Kidney epithelial cell (primary cell): Measurements from ENCODE around the gene IL11RA. TPM values are rescaled to one million over a fixed set of nuclear protein-coding genes. Genes with fewer than 3 reads are reported as not detected.

Source experiments
- DNase-seq: peaks from one replicate; pipeline ENCODE4 v3.0.0-alpha.2; 2010; ENCODE audit warnings: low read depth
- H3K27me3 ChIP-seq: 2 replicates; pipeline ENCODE4 v1.6.0; 2011; ENCODE audit warnings: low read length; ENCODE audit not compliant: control insufficient read depth, insufficient read depth
- H3K36me3 ChIP-seq: 2 replicates; pipeline ENCODE4 v1.5.1; 2011; ENCODE audit warnings: low read length; ENCODE audit not compliant: control insufficient read depth, insufficient read depth
- H3K4me3 ChIP-seq: 2 replicates; pipeline ENCODE4 v1.5.1; 2011; ENCODE audit warnings: low read depth, mild to moderate bottlenecking, control low read depth, low read length
- total RNA-seq: library from RNA; depleted of rRNA; stranded (reverse); fragments of >200 nt; gene quantifications from 2 replicates; pipeline ENCODE4 v1.2.3, GENCODE V29; 2015
- TF ChIP-seq, protein P1 (sequence below): IDR thresholded peaks from 2 replicates; pipeline ENCODE4 v1.5.1; 2011; ENCODE audit warnings: mild to moderate bottlenecking, moderate library complexity, low read length, control low read depth, inconsistent platforms; ENCODE audit not compliant: insufficient read depth, poor library complexity, severe bottlenecking

The IL11RA gene
- total RNA-seq, 1 donor from 2014 or later = 5.9 TPM

DNA sequence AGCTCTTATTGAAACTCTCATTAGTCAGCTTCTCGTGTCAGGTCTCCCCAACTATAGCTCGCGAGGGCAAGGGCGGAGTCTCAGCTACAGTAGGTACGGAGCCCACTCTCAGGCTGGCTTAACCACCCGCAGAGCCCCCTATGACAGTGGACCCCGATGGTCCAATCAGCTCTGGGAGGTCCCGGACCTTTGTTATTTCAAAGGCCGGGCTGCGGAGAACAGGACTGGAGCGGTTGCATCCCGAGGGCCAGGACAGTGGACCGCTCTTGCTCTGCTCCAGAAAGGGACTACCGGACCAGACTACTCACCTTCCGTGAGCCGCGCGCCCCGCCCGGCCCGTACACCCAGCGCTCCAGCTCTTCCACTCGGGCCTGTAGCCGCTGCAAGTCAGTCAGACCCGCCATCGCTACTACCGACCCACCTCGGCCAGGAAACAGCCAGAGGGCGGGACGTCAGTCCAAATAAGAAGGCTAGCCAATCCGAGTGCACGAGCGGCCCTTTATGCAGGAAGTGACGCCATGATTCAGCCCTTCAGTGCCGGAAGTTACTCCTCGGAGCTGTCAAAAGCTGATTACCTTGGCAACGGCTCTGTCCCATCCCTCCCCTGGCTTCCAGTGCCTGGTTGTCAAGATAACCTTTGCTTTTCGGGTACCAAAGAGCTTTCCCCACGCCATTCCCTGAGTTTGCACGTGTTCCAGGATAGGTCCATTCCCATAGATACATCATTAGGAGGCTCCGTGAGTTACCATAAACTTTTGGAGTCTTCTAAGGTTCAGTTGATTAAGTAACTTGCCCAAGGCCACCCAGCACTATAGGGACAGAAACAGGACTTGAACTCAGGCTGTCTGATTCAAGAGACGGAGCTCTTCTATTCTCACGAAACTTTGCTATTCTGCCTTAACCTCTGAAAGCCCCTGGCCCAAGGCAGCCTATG is 31.7 kb upstream of the IL11RA start, which contains the start of gene DCTN3:
TSS of gene DCTN3 (minus strand) at position 435 of the 934 bp plus-strand sequence. CDS start at position 404, 31 bp downstream.
- H3K27me3 ChIP-seq = peaks cover 27% of the 10 kb centered on the region
- no peaks in the 10 kb centered on the region for H3K36me3 ChIP-seq
- peak within 1 kb of the TSS; percentile 69 for H3K4me3 ChIP-seq
- TF ChIP-seq, protein P1, sequence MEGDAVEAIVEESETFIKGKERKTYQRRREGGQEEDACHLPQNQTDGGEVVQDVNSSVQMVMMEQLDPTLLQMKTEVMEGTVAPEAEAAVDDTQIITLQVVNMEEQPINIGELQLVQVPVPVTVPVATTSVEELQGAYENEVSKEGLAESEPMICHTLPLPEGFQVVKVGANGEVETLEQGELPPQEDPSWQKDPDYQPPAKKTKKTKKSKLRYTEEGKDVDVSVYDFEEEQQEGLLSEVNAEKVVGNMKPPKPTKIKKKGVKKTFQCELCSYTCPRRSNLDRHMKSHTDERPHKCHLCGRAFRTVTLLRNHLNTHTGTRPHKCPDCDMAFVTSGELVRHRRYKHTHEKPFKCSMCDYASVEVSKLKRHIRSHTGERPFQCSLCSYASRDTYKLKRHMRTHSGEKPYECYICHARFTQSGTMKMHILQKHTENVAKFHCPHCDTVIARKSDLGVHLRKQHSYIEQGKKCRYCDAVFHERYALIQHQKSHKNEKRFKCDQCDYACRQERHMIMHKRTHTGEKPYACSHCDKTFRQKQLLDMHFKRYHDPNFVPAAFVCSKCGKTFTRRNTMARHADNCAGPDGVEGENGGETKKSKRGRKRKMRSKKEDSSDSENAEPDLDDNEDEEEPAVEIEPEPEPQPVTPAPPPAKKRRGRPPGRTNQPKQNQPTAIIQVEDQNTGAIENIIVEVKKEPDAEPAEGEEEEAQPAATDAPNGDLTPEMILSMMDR = no peak
- DNase-seq = peak; percentile 90

DNA sequence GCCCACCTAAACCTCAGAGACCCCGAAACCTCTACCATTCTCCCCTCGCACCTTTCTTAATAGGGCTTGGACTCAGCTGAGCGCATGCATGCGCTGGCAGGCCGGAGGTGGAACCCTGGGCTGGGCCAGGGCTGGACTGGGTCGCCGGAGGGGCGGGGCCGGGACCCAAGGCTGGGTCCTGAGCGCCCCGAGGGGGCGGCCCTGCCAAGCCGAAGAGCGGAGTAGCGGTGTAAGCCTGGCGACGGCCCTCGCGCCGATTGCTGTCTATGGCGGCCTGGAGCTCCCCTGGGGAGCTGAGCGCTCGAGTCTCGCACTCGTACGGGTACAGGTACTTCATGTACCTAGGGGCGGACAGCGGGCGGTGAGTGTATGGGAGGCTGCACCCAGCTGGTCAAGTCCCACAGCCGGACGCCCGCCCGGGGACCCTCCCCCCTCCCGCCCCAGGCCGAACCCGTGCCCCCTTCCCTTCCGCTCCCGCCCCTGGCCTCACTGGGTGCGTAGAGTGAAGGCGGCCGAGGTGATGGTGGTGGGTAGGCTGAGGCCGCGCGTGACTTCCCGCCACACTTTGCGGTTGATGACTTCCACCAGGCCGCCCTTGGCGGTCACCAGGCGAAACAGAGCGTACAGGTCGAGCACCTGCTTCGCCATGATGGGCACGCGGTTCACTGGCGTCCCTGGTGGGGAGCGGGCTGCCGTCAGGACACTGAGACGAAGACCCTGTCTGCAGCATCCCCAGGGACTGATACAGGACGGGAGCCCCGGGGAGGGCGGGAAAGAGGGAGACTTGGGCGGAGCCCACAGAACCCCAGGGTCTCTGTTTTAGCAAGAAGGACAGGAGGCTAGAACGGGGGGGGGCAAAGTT is 28.4 kb upstream of the IL11RA start:
- TF ChIP-seq, protein P1 = no peak
- Histone ChIP-seq H3K27me3 (peaks cover 55% of the 10 kb centered on the region), H3K36me3 (no peaks in the 10 kb centered on the region)

DNA sequence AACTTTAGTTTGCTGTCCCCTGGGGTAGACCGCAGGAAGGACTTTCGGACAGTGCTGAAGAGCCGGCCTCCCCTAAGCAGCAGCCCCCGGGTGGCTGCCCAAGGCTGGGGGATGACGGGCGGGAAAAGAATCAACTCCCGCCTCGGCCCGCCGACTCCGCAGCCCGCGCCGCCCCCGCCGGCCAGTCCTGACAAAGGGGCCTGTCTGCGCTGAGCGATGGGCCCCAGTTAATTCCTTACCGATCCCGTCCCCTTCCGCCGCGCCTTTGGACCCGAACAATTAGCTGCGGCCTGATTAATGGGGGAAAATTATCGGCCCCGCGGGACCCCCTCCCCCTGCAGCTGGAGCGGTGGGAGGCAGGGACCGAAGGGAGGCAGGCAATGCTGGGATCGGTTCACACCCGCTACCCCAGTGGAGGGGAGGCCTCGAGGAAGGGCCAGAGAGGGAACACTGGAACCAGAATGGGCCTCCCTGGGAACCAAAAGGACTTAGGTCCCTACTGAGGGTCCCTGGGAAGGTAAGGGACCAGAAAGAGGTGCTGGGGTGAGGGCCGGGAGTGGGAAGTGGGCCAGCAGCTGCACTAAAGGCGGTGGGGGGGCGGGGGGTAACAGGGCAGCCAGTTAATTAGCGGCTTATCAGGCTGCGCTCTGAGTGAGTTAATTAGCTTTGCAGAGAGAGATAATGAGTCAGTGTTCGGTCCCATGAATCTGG is 27.4 kb upstream of the IL11RA start:
- no peak overlapping the region for H3K4me3 ChIP-seq
- no peaks in the 10 kb centered on the region for H3K36me3 ChIP-seq
- no peak for DNase-seq
- peaks cover 63% of the 10 kb centered on the region for H3K27me3 ChIP-seq
- TF ChIP-seq, protein P1 = no peak

More for the DNA sequence above, 28.4 kb upstream of the IL11RA start:
- DNase-seq = no peak
- no peak overlapping the region for H3K4me3 ChIP-seq

DNA sequence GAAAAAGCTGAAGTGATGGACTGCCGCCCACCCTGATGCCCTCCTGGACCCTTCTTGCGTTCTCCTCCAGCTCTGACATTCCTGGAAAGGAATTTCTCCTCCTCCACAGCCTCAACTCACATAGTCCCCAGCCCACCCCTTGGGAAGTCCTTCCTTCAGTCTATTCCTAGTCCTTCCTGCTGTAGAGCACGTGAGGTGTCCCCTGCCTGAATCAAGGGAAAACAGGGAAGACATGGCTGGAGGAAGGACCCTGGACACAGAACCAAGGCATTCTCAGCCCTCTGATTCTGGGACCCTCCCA is 26.8 kb upstream of the IL11RA start:
- no peak for DNase-seq
- peaks cover 64% of the 10 kb centered on the region for H3K27me3 ChIP-seq
- TF ChIP-seq, protein P1 = no peak
- no peak overlapping the region for H3K4me3 ChIP-seq
- H3K36me3 ChIP-seq = no peaks in the 10 kb centered on the region

DNA sequence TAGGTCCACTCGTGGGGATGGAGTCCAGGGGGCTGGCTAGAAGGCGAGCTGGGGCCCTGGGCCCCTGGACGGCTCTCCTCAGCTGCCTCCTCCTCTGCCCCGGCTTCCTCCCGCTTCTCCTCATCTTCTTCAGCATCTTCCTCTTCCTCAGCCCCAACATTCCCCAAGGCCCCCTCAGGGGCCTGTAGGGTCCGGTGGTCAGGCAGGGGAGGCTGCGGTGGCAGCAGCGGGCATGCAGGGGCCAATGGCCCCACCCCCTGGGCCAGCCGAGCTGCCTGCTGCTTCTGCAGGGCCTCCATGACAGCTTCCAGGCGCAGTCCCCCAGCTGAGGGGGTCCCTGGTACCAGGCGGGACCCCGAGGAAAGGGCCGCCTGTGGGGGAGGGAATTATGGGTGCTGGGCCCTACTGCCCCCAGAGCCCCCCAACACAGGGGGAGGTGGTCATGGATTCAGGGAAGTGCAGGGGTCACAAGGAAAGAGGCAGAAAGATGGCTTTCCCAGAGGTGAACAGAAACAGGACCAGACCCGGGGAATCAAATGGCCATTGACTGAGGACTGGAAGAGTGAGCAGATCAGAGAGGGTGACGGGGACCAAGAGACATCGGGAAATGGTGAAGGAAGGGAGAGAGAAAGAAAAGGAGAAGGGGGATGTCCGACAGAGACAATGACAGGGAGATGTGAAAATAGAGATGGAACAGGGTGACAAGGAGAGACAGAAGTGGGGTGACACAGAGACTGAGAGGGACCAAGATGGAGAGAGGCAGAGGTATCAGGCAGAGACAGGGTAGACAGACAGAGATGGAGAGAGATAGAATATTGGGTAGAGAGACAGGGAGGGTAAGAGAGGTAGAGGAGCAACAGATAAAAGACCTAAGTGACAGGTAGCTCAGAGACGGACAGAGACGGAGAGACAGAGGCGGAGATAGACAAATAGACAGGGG is 24.0 kb upstream of the IL11RA start:
- DNase-seq = no peak
- TF ChIP-seq, protein P1 = no peak
- Histone ChIP-seq H3K27me3 (peaks cover 72% of the 10 kb centered on the region), H3K4me3 (no peak overlapping the region), H3K36me3 (no peaks in the 10 kb centered on the region)
